Ishikawa (cell line): ENCODE data around the gene PREPL.

Experiments used
- CEBPB ChIP-seq: IDR thresholded peaks from 2 replicates; pipeline ENCODE4 v1.6.1; 2012
- CREB1 ChIP-seq: IDR thresholded peaks from 2 replicates; pipeline ENCODE4 v1.6.1; 2012; ENCODE audit warnings: low read depth
- EGR1 ChIP-seq: IDR thresholded peaks from 2 replicates; pipeline ENCODE4 v1.6.1; 2012
- EP300 ChIP-seq: IDR thresholded peaks from 2 replicates; pipeline ENCODE4 v1.6.1; 2012; ENCODE audit warnings: borderline replicate concordance
- FOXM1 ChIP-seq: IDR thresholded peaks from 2 replicates; pipeline ENCODE4 v1.6.1; 2012; ENCODE audit warnings: low read depth, borderline replicate concordance
- NFIC ChIP-seq: IDR thresholded peaks from 2 replicates; pipeline ENCODE4 v1.6.1; 2012
- RAD21 ChIP-seq: IDR thresholded peaks from 2 replicates; pipeline ENCODE4 v1.6.1; 2012; ENCODE audit warnings: low read depth
- TAF1 ChIP-seq: IDR thresholded peaks from 2 replicates; pipeline ENCODE4 v1.6.1; 2012; ENCODE audit warnings: low read depth, mild to moderate bottlenecking
- TCF12 ChIP-seq: IDR thresholded peaks from 2 replicates; pipeline ENCODE4 v1.6.1; 2012; ENCODE audit warnings: low read depth
- TEAD4 ChIP-seq: IDR thresholded peaks from 2 replicates; pipeline ENCODE4 v1.6.1; 2012
- YY1 ChIP-seq: IDR thresholded peaks from 2 replicates; pipeline ENCODE4 v1.6.1; 2012; ENCODE audit warnings: low read depth
- ZBTB7A ChIP-seq: IDR thresholded peaks from 2 replicates; pipeline ENCODE4 v1.6.1; 2012; ENCODE audit warnings: low read depth
- TF ChIP-seq, protein P1 (sequence below): IDR thresholded peaks from 2 replicates; pipeline ENCODE4 v1.6.1; 2012
- TF ChIP-seq, protein P2 (sequence below): IDR thresholded peaks from 2 replicates; pipeline ENCODE4 v1.6.1; 2012; ENCODE audit warnings: low read depth, mild to moderate bottlenecking
- TF ChIP-seq, protein P3 (sequence below): IDR thresholded peaks from 2 replicates; pipeline ENCODE4 v1.6.1; 2012

PREPL gene

DNA sequence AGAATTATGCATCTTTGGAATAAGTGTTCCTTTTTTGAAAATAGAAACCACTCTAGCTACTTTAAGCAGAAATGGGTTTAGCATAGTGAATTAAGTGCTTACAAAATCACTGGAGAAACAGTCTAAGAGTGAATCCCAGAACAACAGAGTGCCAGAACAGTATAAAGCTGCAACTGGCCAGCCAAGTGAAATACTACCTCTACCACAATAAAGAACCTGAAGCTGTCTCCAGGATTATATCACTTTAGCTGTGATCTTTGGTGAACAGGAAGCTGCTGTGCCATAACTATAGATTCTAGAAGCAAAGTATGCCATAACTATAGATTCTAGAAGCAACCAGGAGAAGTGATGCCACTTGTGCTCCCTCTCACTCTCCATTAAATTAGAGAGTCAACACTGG is 8.1 kb upstream of the PREPL start:
- no peak for TF ChIP-seq TEAD4
- no peak for TF ChIP-seq YY1
- TF ChIP-seq NFIC = no peak
- no peak for TF ChIP-seq EGR1
- TF ChIP-seq RAD21 = no peak
- TF ChIP-seq CEBPB = no peak
- TF ChIP-seq, protein P1, sequence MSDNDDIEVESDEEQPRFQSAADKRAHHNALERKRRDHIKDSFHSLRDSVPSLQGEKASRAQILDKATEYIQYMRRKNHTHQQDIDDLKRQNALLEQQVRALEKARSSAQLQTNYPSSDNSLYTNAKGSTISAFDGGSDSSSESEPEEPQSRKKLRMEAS = no peak
- TF ChIP-seq, protein P2, sequence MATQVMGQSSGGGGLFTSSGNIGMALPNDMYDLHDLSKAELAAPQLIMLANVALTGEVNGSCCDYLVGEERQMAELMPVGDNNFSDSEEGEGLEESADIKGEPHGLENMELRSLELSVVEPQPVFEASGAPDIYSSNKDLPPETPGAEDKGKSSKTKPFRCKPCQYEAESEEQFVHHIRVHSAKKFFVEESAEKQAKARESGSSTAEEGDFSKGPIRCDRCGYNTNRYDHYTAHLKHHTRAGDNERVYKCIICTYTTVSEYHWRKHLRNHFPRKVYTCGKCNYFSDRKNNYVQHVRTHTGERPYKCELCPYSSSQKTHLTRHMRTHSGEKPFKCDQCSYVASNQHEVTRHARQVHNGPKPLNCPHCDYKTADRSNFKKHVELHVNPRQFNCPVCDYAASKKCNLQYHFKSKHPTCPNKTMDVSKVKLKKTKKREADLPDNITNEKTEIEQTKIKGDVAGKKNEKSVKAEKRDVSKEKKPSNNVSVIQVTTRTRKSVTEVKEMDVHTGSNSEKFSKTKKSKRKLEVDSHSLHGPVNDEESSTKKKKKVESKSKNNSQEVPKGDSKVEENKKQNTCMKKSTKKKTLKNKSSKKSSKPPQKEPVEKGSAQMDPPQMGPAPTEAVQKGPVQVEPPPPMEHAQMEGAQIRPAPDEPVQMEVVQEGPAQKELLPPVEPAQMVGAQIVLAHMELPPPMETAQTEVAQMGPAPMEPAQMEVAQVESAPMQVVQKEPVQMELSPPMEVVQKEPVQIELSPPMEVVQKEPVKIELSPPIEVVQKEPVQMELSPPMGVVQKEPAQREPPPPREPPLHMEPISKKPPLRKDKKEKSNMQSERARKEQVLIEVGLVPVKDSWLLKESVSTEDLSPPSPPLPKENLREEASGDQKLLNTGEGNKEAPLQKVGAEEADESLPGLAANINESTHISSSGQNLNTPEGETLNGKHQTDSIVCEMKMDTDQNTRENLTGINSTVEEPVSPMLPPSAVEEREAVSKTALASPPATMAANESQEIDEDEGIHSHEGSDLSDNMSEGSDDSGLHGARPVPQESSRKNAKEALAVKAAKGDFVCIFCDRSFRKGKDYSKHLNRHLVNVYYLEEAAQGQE = no peak
- TF ChIP-seq CREB1 = no peak
- TF ChIP-seq, protein P3, sequence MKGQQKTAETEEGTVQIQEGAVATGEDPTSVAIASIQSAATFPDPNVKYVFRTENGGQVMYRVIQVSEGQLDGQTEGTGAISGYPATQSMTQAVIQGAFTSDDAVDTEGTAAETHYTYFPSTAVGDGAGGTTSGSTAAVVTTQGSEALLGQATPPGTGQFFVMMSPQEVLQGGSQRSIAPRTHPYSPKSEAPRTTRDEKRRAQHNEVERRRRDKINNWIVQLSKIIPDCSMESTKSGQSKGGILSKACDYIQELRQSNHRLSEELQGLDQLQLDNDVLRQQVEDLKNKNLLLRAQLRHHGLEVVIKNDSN = no peak
- no peak for TF ChIP-seq ZBTB7A
- no peak for TF ChIP-seq FOXM1
- TF ChIP-seq TAF1 = no peak
- TF ChIP-seq EP300 = no peak
- TF ChIP-seq TCF12 = no peak

GRCh38 chr2:44367591-44367990 is 6.3 kb upstream of the PREPL start:
- TF ChIP-seq TAF1 = no peak
- no peak for TF ChIP-seq NFIC
- TF ChIP-seq, protein P3 = no peak
- TF ChIP-seq TCF12 = no peak
- no peak for TF ChIP-seq RAD21
- TF ChIP-seq, protein P1 = no peak
- no peak for TF ChIP-seq CEBPB
- no peak for TF ChIP-seq FOXM1
- no peak for TF ChIP-seq EP300
- no peak for TF ChIP-seq YY1
- TF ChIP-seq EGR1 = no peak
- no peak for TF ChIP-seq TEAD4
- no peak for TF ChIP-seq ZBTB7A
- no peak for TF ChIP-seq CREB1
- TF ChIP-seq, protein P2 = no peak

- TF ChIP-seq EP300 = no peak
- no peak for TF ChIP-seq CREB1
- no peak for TF ChIP-seq YY1
- TF ChIP-seq, protein P3 = no peak
- TF ChIP-seq RAD21 = no peak
- TF ChIP-seq TAF1 = no peak
- TF ChIP-seq, protein P1 = no peak
- no peak for TF ChIP-seq CEBPB
- no peak for TF ChIP-seq TEAD4
- no peak for TF ChIP-seq ZBTB7A
- TF ChIP-seq EGR1 = no peak
- TF ChIP-seq NFIC = no peak
- no peak for TF ChIP-seq TCF12
- TF ChIP-seq, protein P2 = no peak
- no peak for TF ChIP-seq FOXM1
These were observed 3.3 kb upstream of the PREPL start for GRCh38 chr2:44364604-44365003.

DNA sequence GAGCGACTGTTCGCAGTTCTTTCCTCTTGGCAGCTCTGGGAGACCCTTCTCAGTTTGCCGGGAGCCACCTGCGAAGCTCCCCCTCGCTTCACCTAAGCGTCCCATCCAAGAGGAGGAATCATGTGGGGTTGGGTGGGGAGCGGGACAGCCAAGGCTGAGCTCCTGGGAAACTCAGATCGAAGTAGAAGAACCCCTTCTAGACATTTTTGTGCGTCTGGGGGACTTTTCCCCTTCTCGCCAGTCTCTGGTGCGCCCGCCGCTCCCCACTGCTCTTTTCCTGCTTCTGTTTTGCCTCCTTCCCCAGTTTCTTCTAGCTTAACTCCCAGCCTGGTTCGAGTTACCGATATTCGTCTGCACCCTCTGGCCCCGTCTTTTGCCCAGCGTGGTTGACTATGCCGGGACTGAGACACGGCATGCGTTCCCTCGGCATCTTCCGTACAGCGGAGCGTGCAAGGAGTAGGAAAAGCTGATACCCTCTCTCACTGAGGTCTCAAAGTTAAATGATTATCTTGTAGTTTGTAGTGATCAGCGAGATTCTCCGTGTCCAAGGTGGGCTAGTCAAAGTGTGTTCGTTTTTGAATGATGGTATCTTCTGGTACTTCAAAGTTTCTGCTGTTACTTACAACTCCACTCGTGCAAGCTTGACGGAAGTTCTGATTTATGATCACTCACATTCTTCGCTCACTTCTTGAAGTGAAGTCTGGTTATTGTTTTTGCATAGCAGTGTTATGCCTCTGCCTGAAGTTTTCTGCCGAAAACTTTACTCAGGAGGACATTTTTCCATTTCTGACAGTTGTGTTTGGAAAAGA is 1.1 kb upstream of the PREPL start:
- TF ChIP-seq FOXM1 (no peak), TEAD4 (peak; percentile 69), NFIC (no peak), RAD21 (no peak), ZBTB7A (peak; percentile 51; the same call in 1 of the 2 replicates), TAF1 (no peak; the same call in 1 of the 2 replicates), YY1 (no peak), EP300 (no peak), TCF12 (no peak), CEBPB (no peak), CREB1 (no peak), EGR1 (no peak)
- TF ChIP-seq, protein P3 = no peak
- TF ChIP-seq, protein P2 = no peak
- TF ChIP-seq, protein P1 = peak; percentile 80
